Dedifferentiated amniotic fluid mesenchymal stem cell (primary cell): ENCODE results near the gene SSC5D.

Experiments used
- DNase-seq: peaks from one replicate; pipeline ENCODE4 v3.0.0-alpha.2; 2016; ENCODE audit errors: extremely low spot score

The SSC5D gene

GRCh38 chr19:55536951-55537740 lies 48.9 kb downstream of the SSC5D start, which contains the start of gene SBK2:
Gene SBK2, minus strand, starts transcription at chr19:55537133. Its CDS starts 839 bp downstream, at chr19:55536294.
- no peak for DNase-seq

GRCh38 chr19:55537741-55538111 lies 49.5 kb downstream of the SSC5D start:
- DNase-seq, result no peak

- no peak for DNase-seq
Measured at GRCh38 chr19:55538132-55538531, 49.9 kb downstream of the SSC5D start.

GRCh38 chr19:55539090-55539984 lies 51.1 kb downstream of the SSC5D start:
- no peak for DNase-seq

- no peak for DNase-seq
Measured at GRCh38 chr19:55540619-55541018, 52.4 kb downstream of the SSC5D start.

- no peak for DNase-seq
Measured at GRCh38 chr19:55541091-55541490, 52.9 kb downstream of the SSC5D start.

GRCh38 chr19:55542292-55542855 lies 54.1 kb downstream of the SSC5D start:
- DNase-seq, result no peak

GRCh38 chr19:55543567-55543966 lies 55.3 kb downstream of the SSC5D start:
- DNase-seq, result no peak

- no peak for DNase-seq
Measured at GRCh38 chr19:55544014-55544413, 55.8 kb downstream of the SSC5D start.

- DNase-seq, result no peak
Measured at GRCh38 chr19:55544776-55545439, 56.7 kb downstream of the SSC5D start.

- DNase-seq, result no peak
Measured at GRCh38 chr19:55545443-55545842, 57.2 kb downstream of the SSC5D start, which contains the start of gene SBK3. Gene SBK3, minus strand, starts transcription at chr19:55545543. Its CDS starts 0 bp downstream, at chr19:55545543.

GRCh38 chr19:55546011-55546410 lies 57.8 kb downstream of the SSC5D start:
- no peak for DNase-seq

- no peak for DNase-seq
Measured at GRCh38 chr19:55546822-55547614, 58.8 kb downstream of the SSC5D start.

- peak; percentile 79 for DNase-seq
Measured at GRCh38 chr19:55549500-55550320, 61.5 kb downstream of the SSC5D start.

GRCh38 chr19:55550321-55550650 lies 62.0 kb downstream of the SSC5D start:
- DNase-seq, result no peak

GRCh38 chr19:55552206-55552605 lies 64.0 kb downstream of the SSC5D start:
- no peak for DNase-seq

GRCh38 chr19:55552620-55553019 lies 64.4 kb downstream of the SSC5D start:
- peak; percentile 77 for DNase-seq

GRCh38 chr19:55553217-55554182 lies 65.3 kb downstream of the SSC5D start:
- DNase-seq, result no peak

GRCh38 chr19:55554302-55554701 lies 66.1 kb downstream of the SSC5D start:
- no peak for DNase-seq
